Ishikawa (cell line): ENCODE measurements around the gene CBX6.

Source experiments
- CEBPB ChIP-seq: IDR thresholded peaks from 2 replicates; pipeline ENCODE4 v1.6.1; 2012
- CREB1 ChIP-seq: IDR thresholded peaks from 2 replicates; pipeline ENCODE4 v1.6.1; 2012; ENCODE audit warnings: low read depth
- EGR1 ChIP-seq: IDR thresholded peaks from 2 replicates; pipeline ENCODE4 v1.6.1; 2012
- EP300 ChIP-seq: IDR thresholded peaks from 2 replicates; pipeline ENCODE4 v1.6.1; 2012; ENCODE audit warnings: borderline replicate concordance
- FOXM1 ChIP-seq: IDR thresholded peaks from 2 replicates; pipeline ENCODE4 v1.6.1; 2012; ENCODE audit warnings: low read depth, borderline replicate concordance
- NFIC ChIP-seq: IDR thresholded peaks from 2 replicates; pipeline ENCODE4 v1.6.1; 2012
- RAD21 ChIP-seq: IDR thresholded peaks from 2 replicates; pipeline ENCODE4 v1.6.1; 2012; ENCODE audit warnings: low read depth
- TAF1 ChIP-seq: IDR thresholded peaks from 2 replicates; pipeline ENCODE4 v1.6.1; 2012; ENCODE audit warnings: low read depth, mild to moderate bottlenecking
- TCF12 ChIP-seq: IDR thresholded peaks from 2 replicates; pipeline ENCODE4 v1.6.1; 2012; ENCODE audit warnings: low read depth
- TEAD4 ChIP-seq: IDR thresholded peaks from 2 replicates; pipeline ENCODE4 v1.6.1; 2012
- YY1 ChIP-seq: IDR thresholded peaks from 2 replicates; pipeline ENCODE4 v1.6.1; 2012; ENCODE audit warnings: low read depth
- ZBTB7A ChIP-seq: IDR thresholded peaks from 2 replicates; pipeline ENCODE4 v1.6.1; 2012; ENCODE audit warnings: low read depth
- TF ChIP-seq, protein P1 (sequence below): IDR thresholded peaks from 2 replicates; pipeline ENCODE4 v1.6.1; 2012
- TF ChIP-seq, protein P2 (sequence below): IDR thresholded peaks from 2 replicates; pipeline ENCODE4 v1.6.1; 2012
- TF ChIP-seq, protein P3 (sequence below): IDR thresholded peaks from 2 replicates; pipeline ENCODE4 v1.6.1; 2012; ENCODE audit warnings: low read depth, mild to moderate bottlenecking

CBX6 gene

DNA sequence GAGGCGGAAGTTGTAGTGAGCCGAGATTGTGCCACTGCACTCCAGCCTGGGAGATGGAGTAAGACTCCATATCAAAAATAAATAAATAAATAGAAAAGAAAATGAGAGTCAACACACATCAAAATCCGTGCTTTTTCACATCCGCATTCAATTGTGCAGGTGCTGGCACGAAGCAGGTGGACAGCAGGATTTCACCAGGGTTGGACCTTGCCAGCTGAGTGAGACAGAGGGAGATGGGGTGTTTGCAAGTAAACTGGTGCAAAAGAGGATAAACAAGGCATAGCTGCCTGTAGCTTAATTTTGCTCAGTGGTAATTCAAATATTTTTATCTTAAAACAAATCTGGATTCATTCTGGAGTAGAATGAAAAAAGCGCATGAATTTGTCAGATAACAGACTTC is 54.8 kb downstream of the CBX6 start:
- no peak for TF ChIP-seq CEBPB

DNA sequence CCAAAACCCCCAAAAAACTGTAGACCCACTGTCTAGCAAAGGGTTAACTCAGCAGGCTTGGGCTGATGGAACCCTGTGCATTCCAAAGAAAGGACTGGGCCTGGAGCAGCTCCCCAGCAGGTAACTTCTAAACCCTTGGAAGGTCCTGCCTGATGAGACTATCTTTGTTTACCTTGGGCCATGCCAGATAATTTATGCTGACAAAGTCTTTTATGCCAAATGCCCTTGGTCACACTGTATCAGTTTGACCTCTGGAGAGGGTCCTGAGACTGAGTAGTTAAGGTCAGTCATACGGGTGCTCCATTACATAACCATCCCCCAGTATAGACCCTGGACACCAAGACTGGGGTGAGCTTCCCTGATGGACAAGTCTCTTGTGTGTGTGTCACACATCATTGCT is 56.2 kb downstream of the CBX6 start:
- TF ChIP-seq NFIC, result no peak
- no peak for TF ChIP-seq TEAD4
- TF ChIP-seq, protein P1, sequence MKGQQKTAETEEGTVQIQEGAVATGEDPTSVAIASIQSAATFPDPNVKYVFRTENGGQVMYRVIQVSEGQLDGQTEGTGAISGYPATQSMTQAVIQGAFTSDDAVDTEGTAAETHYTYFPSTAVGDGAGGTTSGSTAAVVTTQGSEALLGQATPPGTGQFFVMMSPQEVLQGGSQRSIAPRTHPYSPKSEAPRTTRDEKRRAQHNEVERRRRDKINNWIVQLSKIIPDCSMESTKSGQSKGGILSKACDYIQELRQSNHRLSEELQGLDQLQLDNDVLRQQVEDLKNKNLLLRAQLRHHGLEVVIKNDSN, result no peak
- TF ChIP-seq CEBPB, result no peak
- no peak for TF ChIP-seq EGR1
- TF ChIP-seq FOXM1, result no peak
- no peak for TF ChIP-seq TCF12
- TF ChIP-seq, protein P2, sequence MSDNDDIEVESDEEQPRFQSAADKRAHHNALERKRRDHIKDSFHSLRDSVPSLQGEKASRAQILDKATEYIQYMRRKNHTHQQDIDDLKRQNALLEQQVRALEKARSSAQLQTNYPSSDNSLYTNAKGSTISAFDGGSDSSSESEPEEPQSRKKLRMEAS, result no peak
- TF ChIP-seq TAF1, result no peak
- TF ChIP-seq CREB1, result no peak
- no peak for TF ChIP-seq ZBTB7A
- TF ChIP-seq YY1, result no peak
- no peak for TF ChIP-seq RAD21
- no peak for TF ChIP-seq EP300
- TF ChIP-seq, protein P3, sequence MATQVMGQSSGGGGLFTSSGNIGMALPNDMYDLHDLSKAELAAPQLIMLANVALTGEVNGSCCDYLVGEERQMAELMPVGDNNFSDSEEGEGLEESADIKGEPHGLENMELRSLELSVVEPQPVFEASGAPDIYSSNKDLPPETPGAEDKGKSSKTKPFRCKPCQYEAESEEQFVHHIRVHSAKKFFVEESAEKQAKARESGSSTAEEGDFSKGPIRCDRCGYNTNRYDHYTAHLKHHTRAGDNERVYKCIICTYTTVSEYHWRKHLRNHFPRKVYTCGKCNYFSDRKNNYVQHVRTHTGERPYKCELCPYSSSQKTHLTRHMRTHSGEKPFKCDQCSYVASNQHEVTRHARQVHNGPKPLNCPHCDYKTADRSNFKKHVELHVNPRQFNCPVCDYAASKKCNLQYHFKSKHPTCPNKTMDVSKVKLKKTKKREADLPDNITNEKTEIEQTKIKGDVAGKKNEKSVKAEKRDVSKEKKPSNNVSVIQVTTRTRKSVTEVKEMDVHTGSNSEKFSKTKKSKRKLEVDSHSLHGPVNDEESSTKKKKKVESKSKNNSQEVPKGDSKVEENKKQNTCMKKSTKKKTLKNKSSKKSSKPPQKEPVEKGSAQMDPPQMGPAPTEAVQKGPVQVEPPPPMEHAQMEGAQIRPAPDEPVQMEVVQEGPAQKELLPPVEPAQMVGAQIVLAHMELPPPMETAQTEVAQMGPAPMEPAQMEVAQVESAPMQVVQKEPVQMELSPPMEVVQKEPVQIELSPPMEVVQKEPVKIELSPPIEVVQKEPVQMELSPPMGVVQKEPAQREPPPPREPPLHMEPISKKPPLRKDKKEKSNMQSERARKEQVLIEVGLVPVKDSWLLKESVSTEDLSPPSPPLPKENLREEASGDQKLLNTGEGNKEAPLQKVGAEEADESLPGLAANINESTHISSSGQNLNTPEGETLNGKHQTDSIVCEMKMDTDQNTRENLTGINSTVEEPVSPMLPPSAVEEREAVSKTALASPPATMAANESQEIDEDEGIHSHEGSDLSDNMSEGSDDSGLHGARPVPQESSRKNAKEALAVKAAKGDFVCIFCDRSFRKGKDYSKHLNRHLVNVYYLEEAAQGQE, result no peak
